ENCODE measurements around the gene PTPRN2.

The PTPRN2 gene

DNA sequence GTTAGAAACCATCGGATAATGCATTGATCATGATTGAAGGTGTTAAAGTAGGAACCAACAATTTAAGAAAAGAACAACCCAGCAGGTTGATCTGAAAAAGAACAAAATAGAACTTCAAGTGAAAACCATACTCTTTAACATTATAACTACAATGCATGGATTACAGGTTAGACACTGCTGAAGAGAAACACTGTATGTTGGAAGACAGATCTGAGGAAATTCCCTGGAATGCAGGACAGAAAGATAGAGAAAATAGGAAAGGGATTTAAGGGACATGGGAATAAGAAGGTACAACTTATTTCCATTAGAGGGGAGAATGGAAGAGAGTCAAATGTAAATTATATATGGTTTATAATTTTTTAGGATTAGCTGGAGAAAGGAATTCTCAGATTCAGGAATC is 947.5 kb downstream of the PTPRN2 start:
- Histone ChIP-seq H3K27ac (no peak overlapping the region), H3K4me3 (no peak overlapping the region)
- TF ChIP-seq CTCF (IDR thresholded peaks at IDR 0.05): no peak
- no peak for DNase-seq (ENCODE audit: low spot score)

GRCh38 chr7:157638563-157638962 is 949.1 kb downstream of the PTPRN2 start:
- no peak overlapping the region for H3K27ac ChIP-seq
- no peak overlapping the region for H3K4me3 ChIP-seq
- DNase-seq (ENCODE audit: low spot score): peak; percentile 45
- no peak for TF ChIP-seq CTCF (IDR thresholded peaks at IDR 0.05)

GRCh38 chr7:157637216-157637949 is 950.2 kb downstream of the PTPRN2 start:
- Histone ChIP-seq H3K27ac (no peak overlapping the region), H3K4me3 (no peak overlapping the region)
- DNase-seq (ENCODE audit: low spot score): no peak
- no peak for TF ChIP-seq CTCF (IDR thresholded peaks at IDR 0.05)

GRCh38 chr7:157635669-157636068 is 952.0 kb downstream of the PTPRN2 start:
- H3K27ac ChIP-seq: no peak overlapping the region
- H3K4me3 ChIP-seq: no peak overlapping the region
- TF ChIP-seq CTCF (IDR thresholded peaks at IDR 0.05): no peak
- DNase-seq (ENCODE audit: low spot score): no peak

GRCh38 chr7:157635148-157635500 is 952.5 kb downstream of the PTPRN2 start:
- H3K27ac ChIP-seq: no peak overlapping the region
- no peak overlapping the region for H3K4me3 ChIP-seq
- no peak for TF ChIP-seq CTCF (IDR thresholded peaks at IDR 0.05)
- peak; percentile 24 for DNase-seq (ENCODE audit: low spot score)

- TF ChIP-seq CTCF (IDR thresholded peaks at IDR 0.05): no peak
- peak; percentile 53 for DNase-seq (ENCODE audit: low spot score)
- no peak overlapping the region for H3K27ac ChIP-seq
- no peak overlapping the region for H3K4me3 ChIP-seq
These were observed 953.0 kb downstream of the PTPRN2 start for GRCh38 chr7:157634401-157635147.
